Left renal pelvis (tissue), 4 donors: ENCODE measurements around the gene ADAMTS15. TPM values are rescaled to one million over a fixed set of nuclear protein-coding genes. Genes with fewer than 3 reads are reported as not detected.
A peak's percentile ranks its signal among the peaks of the same experiment; 100 is the strongest.
"Not testable (repeated sequence)": the region's sequence is repeated elsewhere in the genome, so short reads cannot be mapped to it uniquely, and the experiment has no call there.

Experiments
- DNase-seq, 4 donors: peaks; one replicate each; pipeline ENCODE4 v3.0.0-alpha.2; 2013; ENCODE audit warnings: low read depth in 4 of 4, low spot score in 3 of 4
- polyA plus RNA-seq, 4 donors: library from polyadenylated mRNA; unstranded; fragments of 120-200 nt; gene quantifications; one replicate each; pipeline ENCODE4 v1.2.1, GENCODE V29; 2013; ENCODE audit not compliant: insufficient read length in 4 of 4

ADAMTS15 gene
- polyA plus RNA-seq, 4 donors, result 41.4 to 65.1 (median 58.8) TPM

GRCh38 chr11:130434521-130435223, 13.8 kb upstream of the ADAMTS15 start:
- DNase-seq, result peak; percentile 82 to 85 (median 84)

DNA sequence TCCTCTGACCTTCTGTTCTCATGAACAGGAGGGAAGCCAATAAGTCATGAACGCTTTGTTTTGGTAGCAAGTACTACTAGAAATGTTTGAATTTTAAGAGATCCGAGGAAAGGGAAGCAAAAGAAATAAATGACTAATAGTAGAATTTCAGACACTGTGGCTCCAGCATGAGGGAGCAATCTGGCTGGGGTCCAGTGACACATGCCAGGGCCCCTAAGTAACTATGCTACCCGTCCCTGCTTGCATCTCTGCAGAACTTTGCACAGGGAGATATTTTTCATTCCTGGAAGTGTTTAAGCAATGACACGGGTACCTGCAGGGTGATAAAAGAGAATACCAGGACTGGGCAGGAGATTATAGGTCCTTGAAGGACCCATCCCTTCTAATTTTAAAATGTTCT, 12.8 kb upstream of the ADAMTS15 start:
- DNase-seq, result no peak

GRCh38 chr11:130436171-130436570, 12.3 kb upstream of the ADAMTS15 start:
- no peak for DNase-seq

- DNase-seq, result no peak
Measured at GRCh38 chr11:130437848-130438247, 10.6 kb upstream of the ADAMTS15 start.

DNA sequence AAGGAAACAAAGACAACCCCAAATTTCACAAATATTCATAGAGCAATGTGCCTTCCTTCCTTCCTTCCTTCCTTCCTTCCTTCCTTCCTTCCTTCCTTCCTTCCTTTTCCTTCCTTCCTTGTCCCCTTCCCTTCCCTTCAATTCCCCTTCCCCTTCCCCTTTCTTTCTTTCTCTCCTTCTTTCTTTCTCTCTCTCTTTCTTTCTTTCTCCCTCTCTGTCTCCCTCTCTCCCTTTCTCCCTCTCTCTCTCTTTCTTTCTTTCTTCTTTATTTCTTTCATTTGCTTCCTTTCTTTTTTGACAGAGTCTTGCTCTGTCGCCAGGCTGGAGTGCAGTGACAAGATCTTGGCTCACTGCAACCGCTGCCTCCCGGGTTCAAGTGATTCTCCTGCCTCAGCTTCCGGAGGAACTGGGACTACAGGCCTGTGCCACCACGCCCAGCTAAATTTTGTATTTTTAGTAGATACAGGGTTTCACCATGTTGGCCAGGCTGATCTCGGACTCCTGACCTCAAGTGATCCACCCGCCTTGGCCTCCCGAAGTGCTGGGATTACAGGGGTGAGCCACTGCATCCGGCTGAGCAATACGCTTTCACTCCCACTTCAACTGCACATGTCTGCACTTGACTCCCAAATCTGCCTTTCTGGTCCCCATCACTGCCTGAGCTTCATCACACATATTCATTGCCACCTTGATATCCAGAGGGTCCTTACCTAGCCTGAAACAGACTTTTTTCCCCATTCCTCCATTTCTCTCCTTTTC, 9.9 kb upstream of the ADAMTS15 start:
- not testable (repeated sequence) for DNase-seq

DNA sequence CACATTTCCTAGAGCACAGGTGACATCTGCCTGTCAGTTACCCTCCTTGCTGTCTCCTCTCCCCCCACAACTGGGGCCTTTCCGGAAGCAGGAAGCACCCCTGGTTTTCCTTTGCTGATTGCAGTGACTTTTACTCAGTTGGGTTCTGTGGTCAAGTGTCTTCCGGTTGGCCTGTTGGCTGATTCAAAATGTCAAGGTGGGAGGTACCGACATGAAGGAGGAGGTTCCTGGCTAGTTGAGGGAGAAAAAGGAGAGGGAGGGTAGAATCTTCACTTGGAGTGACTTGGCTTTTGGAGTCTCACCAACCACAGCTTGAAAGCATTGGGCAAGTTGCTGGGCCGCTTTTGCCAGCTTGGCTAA, 9.3 kb upstream of the ADAMTS15 start:
- DNase-seq, result no peak

GRCh38 chr11:130439876-130440275, 8.6 kb upstream of the ADAMTS15 start:
- DNase-seq, result no peak

- no peak for DNase-seq
Measured at GRCh38 chr11:130441719-130442118, 6.7 kb upstream of the ADAMTS15 start.

GRCh38 chr11:130442737-130443136, 5.7 kb upstream of the ADAMTS15 start:
- no peak for DNase-seq

DNA sequence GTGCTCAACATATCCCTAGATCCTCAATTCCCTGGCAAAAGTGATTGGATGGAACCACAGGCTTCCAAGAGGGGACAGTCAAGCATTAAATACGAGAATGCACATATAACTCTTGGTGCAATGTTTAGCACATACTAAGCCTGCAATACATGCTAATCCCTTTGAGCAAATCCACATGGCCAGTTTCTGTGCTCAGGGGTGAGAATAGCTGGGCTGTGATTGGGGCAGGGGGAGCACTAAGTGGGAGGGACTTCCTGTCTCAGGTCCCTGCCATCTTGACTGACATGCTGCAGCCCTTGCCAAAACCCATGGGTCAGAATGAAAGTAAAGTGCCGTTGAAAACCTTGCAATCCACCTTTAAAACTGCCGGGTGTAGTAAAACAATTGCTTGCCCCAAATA, 2.7 kb upstream of the ADAMTS15 start:
- no peak for DNase-seq

DNA sequence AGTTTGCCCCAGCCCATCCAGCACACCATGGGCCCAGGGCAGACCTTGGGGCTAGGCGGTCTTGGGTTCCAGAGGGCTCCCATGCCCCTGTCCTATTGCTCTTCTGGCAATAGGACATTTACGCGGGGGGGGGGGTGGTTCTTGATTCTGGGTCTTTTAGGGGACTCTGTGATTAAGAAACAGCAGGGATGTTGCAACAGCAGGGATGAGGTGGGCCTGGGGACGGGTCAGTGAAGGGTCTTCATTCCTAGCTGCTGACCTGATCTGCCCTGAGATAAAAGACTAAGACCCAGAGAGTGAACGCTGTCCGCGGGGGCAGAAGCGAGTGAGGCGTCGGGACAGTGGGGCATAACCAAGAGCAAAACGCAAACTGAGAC, 418 bp upstream of the ADAMTS15 start:
- DNase-seq, result no peak

GRCh38 chr11:130449310-130449990, 1.0 kb downstream of the ADAMTS15 start:
- no peak for DNase-seq

DNA sequence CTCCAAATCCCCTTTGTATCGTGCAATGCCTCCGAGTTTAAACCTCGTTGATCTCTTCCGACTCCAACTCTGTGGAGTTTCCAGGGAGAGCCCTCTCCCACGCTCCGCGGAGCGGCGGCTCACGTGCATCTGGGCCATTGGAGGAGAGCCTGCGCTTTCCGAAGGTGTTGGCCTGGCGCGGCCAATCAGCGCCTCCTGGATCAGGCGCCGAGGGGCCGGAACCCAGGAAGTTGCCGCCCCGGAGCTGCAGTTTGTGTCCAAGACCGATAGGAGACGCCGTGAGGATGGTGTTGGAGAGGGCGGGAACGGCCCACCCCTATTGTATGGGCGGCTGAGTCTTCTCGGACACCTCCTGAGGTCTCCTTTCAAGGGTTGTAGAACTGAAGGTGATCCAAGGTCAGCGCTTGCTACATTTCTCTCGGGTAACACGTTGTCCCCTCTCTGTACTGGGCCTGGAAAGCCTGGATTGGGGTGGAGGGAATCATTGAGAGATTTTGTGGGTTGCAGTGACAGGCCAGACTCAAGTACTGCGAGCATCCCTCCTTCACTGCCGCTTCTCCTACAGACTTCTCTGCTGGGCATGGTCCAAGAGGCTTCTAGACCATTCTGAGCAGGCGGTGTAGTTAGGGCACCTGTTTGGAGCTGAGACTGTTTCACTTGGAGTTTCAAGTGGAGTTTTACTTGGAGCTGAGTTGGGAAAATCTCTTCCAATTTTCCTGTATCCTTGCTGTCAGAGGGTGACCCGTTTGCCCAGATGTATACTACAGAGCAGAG, 1.7 kb downstream of the ADAMTS15 start:
- peak; percentile 78 to 85 (median 82) for DNase-seq

DNA sequence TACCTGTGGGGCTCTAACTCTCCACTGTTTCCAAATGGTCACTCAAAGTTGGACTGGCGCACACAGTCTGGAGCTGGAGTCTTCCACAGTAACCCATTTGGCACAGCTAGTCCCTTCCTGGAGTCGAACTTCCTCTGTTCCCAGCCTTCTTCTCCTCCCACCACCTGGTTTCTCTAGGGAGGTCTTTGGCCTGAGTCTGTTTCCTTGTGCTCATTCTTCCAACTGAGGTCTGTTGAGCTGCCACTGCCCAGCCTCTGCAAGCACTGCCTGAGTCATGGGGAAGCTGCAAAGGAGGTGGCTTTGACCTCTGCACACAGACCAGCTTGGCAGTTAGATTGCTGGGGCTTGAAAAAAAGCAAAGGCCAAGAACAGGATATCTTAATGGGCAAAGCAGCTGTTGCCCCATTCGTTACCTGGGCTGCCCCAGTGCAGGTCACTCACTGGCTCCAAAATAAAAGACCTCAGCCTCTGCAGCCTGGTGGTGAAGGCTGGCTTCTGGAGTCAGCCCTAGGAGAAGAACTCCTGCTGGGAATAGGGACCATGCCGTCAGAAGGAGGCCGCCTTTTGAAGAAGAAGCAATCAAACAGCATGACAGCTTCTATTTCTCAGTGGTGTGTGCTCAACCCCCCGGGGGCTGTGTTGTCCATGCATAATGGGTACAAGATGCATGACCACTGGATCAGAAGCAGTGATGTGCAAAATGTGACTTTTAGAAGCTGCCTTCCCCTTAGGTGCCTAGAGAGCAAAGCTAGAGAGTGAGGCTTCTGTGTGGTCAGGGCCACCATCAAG, 3.0 kb downstream of the ADAMTS15 start:
- no peak for DNase-seq

- DNase-seq, result no peak
Measured at GRCh38 chr11:130452176-130452575, 3.7 kb downstream of the ADAMTS15 start.

DNA sequence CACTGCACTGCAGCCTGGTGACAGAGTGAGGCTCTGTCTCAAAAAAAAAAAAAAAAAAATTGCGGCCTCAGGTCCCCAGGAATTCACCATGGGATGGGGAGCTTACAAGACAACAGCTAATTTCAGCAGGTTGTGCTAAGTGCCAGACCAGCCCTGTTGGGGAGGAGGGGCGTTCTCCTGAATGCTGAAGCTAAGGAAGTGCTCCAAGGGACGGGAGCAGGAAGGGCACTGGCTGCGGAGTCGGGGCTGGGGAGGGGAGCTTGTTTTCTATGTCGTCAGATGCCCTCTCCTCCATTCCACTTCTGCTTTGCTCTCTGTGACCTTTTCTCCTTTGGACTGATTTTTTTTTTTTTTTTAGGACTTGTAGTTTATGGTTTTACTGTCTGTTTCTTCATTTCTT, 4.5 kb downstream of the ADAMTS15 start:
- DNase-seq, result no peak

DNA sequence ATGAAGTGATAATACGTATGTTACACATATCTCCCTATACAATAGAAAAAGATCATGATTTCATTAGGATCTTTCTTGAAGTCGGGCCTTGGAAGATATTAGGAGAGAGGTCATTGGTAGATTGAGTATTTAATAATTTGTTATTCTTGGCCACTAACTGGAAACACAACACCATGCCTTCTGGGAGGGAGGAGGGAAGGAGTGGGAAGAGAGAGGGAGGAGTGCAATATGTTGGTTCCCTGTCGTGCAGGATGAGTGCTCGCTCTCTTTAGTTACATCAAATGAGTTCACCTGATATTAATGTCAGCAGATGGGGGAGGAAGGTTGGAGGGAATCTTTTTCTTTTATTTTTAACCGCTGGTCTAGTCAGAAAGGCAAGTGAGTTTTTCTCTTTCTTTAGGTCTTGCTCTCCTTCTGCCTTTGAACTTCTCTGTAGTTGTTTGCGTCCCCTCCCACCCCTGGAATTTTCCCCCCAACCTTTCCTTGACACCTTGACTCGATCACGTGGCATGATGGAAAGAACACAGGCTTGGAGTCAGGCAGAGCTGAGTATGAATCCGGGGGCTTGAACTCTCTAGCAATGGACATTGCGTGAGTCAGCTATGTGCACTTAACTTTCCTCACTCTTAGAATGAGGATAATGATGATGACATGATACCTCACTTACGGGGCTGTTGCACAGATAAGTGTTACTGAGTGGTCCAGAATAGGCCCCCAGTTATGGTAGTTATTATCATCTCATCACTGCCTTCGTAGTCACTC, 6.2 kb downstream of the ADAMTS15 start:
- no peak for DNase-seq

- DNase-seq, result no peak
Measured at GRCh38 chr11:130455483-130456127, 7.2 kb downstream of the ADAMTS15 start.

DNA sequence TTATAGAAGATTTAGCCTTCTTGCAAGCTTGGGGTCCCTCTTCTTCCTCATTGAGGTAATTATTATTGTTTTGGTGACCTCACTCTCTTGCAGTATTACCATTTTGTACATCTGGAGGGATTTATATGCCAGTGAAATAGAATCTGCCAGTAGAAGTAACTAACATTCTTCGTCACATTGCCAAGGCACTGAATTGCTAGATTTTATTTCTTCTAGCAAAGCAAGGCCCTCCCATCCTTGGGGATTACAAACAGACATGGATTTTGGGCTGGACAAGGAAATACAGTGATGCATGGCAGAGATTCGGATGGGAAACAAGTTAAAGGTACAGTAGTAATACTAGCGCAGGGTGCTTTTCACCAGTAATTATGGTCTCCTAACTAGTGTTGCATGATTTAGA, 7.8 kb downstream of the ADAMTS15 start:
- no peak for DNase-seq
